Raji (cell line): Measurements from ENCODE around the gene EHBP1.

Experiments
- POLR2A ChIP-seq: IDR thresholded peaks from 2 replicates; pipeline ENCODE4 v1.6.1; 2011; ENCODE audit warnings: low read depth, low read length, control low read depth; ENCODE audit not compliant: insufficient read depth

The EHBP1 gene

DNA sequence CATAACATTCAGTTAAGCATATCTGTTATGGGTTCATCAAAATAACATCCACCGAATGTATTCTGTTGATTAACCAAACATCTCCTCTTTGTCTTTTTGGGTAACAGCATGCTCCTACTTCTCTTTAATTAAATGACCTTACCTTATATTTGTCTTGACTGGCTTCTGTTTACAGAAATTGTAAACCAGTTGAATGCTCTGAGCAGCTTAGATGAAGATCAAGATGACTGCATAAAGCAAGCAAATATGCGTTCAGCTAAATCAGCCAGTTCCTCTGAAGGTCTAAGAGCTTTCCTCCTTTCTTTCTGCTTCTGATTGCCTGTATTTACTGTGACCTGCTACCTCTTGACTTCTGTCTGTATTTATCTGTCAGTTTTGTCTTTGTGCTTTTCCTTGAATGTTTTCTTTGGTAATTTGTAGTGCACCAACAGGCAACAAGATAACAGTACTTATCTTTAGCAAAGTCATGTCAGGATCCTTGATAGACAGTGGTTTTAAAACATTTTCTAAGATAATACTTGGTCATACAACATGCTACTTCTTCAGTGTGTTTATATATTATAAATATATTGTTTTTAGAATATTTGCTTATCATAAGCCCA, 152.8 kb downstream of the EHBP1 start:
- no peak for TF ChIP-seq POLR2A

DNA sequence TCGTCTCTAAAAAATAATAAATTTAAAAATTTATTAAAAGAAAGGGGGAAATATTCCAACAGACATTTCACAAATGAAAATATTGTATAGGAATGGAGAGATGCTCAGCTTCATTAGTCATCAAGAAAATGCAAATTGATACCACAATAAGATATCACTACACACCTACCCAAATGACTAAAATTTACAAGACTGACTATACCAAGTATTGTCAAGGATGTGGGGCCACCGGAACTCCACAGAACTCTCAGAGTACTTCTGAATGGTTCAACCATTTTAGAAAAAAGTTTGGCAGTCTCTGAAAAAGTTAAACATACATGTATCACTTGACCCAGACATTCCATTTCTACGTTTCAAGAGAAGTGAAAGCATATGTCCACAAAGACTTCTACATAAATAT, 163.4 kb downstream of the EHBP1 start:
- TF ChIP-seq POLR2A, result no peak

DNA sequence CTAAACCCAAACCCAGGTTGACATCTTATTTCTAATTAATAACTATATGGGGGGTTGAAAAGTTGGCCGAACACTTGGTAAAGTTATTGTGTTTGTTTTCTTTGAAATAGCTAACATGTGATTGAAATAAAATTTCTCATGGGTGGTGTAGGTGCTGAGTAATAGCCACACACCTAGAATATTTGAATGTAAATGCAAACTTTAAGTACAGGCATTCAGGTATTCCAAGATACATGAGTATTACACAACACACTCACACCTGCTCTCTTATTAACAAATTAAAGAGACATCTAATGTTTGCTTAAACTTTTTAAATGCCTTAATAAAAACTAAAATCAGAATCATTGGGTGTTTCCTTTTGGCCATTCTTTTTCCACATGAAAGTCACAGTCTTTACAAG, 165.5 kb downstream of the EHBP1 start:
- no peak for TF ChIP-seq POLR2A

DNA sequence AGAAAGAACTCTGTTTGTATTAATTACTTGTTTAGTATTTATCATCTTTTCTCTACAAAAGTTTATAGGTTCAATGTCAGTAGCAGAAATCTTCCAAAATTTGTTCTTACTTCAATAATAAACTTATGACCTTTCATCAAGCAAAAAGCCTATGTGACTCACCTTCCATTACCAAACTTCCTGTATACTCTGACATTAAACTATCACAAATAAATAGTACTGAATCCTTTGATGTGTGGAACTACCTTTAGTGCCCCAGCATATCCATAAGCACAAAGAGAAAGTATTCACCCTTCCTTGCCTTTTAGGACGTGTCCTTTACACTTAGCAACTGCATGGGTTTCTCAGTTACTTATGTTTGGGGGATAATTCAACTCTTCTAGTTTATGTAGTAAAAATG, 166.0 kb downstream of the EHBP1 start:
- no peak for TF ChIP-seq POLR2A

DNA sequence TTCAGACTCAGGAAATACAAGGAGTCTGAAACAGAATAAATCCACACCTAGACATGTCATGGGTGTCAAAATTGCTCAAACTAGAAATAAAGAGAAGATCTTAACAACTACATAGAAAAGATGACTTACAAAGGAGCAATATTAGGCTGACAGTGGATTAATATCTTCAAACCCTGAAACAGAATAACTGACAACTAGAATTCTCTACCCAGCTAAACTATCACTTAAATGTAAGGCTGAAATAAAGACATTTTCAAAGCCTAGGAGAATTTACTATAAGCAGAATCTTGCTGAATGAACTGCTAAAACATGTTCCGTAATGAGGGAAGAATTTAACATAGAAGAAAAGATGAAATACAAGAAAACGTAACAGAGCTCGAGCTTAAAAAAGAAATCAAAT, 168.1 kb downstream of the EHBP1 start:
- no peak for TF ChIP-seq POLR2A

DNA sequence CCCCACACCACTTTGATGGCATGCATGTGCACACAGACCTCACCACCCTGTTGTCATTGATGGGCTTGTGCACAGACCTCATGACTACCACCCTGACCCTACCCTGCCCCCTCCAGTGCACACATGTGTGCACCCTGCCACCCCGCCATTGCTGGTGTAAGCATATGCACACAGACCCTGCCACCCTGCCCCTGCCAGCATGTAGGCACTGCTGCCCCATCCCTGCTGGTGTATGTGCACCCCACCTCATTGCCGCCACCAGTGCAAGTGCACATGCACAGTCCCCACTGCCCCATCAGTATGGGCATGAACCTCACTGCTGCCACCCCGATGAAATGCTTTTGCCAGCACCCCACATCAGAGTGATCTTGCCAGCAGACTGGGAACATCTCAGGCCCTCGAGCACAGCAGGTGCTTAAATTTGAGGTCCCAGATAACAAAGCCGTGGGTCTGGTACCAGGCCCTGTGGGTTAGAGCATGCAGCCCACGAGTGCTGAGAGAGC, 169.4 kb downstream of the EHBP1 start:
- TF ChIP-seq POLR2A, result no peak

DNA sequence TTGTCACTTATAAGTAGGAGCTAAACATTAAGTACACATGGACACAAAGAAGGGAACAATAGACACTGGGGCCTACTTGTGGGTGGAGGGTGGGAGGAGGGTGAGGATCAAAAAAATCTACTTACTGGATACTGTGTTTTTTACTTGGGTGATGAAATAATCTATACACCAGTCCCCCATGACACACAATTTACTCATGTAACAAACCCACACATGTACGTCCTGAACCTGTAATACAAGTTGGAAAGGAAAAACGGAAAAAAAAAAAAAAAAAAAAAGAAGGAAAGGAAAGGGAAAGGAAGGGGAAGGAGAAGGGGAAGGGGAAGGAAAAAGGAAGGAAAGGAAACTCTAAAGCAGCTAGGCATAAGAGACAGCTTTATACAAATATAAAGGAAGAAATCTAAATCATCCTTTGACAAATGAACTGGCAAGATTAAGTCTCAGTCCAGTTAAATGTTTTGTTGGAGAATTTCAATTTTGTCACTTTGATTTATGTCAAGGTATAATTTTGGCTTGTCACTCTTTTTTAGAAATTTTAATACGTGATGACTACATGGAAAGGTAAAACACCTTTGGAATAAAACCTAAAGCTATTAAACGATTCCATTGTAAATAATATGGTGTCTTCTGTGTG, 175.8 kb downstream of the EHBP1 start:
- TF ChIP-seq POLR2A, result no peak

DNA sequence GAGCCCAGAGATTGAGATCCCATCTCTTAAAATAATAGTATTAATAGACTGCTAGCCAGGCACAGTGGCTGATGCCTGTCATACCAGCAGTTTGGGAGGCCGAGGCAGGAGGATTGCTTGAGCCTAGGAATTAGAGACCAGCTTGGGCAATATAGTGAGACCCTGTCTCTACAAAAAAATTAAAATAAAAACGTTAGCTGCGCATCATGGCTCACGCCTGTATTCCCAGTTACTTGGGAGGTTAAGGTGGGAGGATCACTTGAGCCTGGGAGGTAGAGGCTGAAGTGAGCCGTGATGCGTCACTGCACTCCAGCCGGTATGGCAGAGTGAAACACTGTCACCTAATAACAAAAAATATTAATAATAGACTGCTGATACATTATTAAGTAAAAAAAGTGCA, 178.1 kb downstream of the EHBP1 start:
- no peak for TF ChIP-seq POLR2A

DNA sequence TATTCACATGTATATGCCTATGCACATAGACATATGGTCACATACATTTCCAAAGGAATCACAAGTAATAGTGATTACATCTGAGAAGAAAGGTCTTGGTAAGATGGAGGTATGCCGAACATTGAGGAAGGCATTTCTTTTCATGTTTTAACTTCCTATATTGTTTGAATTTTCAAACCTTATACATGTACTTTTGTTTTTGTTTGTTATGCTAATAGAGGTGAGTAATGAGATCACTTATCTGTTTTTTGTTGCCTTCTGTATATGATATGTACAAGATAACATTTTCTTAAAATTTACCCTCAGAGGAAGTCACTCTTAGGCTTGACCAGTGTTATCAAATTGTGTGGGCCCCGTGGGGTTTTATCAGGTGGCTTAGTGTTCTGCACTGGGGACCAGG, 178.6 kb downstream of the EHBP1 start:
- TF ChIP-seq POLR2A, result no peak

DNA sequence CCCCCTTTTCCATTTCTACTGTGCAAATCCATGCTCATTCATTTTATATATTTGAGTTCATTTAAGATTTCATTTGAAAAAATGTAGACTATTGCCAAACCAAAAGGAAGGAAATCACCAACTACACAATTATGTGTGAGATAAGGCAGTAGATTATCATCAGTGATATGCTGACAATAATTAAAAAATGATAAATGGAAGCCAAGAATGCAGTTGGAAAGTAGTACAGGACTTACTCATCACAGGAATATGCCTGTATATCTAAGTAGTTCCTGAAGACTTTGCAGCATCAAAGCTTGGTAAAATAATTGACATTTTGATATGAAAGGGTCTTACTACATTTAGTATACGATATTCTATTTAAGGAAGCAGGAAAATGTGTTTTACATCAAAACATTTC, 179.0 kb downstream of the EHBP1 start:
- no peak for TF ChIP-seq POLR2A

DNA sequence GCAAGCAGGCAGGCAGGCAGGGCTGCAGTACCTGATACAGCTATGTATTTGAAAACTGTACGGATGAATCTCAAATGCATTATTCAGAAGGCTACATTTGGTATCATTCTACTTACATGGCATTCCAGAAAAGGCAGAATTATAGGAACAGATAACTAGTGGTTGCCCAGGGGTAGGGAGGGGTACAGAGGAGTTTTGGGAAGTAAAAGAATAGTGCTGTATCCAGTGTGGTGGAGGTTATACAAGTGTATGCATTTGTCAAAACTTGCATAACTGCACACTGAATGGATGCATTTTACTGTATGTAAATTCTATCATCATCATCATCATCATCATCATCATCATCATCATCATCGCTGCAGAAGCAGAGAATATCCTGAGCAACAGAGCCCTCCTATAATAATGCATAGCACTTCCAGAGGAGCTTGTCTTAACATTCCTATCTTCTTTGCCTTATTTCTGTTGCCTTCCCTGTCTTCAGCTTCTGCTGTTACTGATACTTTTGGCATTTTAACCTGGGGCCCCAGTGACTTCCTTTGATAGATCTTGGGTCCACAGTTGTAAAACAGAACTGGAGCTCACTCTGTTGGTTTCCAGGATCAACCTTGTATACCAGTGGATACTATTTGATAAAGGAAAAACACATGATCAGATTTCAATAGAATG, 189.6 kb downstream of the EHBP1 start:
- no peak for TF ChIP-seq POLR2A

DNA sequence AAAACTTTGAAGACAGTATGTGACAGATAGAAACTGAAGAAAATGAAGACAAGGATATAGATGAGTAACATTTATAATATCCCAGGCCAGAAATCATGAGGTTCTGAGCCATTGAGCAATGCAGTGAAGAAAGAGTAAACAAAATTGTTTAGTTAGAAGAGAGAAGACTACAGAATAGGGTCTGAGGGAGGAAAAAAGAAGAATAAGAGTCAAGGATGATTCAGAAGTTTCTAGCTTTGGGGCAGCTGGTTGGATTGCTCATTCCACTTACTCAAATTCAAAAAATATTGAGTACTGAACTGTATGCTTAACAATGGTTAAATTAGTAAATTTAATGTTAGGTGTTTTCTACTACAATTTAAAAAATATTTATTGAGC, 190.1 kb downstream of the EHBP1 start:
- TF ChIP-seq POLR2A, result no peak

DNA sequence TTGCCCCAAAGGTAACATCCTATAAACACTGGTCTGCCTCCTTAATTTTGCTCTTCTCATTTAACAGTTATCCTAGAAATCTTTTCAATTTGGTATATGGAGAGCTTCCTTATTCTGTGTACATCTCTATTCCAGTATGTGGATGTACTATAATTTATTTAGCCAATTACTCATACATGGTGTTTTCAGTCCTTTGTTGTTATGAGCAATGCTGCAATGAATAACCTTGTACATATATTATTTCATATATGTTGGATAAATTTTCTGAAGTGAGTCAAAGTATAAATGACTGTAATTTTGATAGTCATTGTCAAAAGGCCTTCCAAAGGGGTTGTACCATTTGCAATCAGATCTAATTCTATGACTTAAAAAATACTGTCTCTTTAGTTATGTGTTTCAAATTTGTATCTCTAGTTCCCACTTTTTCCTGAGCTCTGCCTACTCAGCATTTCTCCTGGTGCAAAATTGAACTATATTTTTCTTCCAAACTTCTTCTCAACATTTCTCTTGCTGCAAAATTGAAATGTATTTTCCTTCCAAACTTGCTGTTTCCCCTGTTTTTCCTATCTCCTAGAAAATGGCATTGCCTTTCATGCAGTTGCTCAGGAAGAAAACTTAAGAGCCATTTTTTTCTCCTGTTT, 191.8 kb downstream of the EHBP1 start:
- TF ChIP-seq POLR2A, result no peak

DNA sequence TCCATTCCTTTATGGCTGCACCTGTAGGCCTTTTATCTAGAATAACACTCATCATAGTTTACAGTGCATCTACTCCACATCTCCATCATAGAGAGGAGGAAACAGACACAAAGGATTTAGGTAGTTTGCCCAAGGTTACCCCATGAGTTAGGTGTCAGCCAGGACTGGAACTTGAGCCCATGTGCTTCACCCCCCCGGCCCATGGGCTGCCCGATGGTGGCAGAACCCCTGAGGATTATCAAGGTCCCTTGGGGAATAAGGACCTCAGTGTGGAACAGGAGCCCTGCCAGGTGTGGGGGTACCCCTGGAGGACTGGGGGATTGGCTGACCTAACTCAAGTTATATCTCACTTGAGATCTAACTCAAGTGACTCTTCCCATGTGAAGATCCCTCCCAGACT, 198.8 kb downstream of the EHBP1 start:
- no peak for TF ChIP-seq POLR2A

DNA sequence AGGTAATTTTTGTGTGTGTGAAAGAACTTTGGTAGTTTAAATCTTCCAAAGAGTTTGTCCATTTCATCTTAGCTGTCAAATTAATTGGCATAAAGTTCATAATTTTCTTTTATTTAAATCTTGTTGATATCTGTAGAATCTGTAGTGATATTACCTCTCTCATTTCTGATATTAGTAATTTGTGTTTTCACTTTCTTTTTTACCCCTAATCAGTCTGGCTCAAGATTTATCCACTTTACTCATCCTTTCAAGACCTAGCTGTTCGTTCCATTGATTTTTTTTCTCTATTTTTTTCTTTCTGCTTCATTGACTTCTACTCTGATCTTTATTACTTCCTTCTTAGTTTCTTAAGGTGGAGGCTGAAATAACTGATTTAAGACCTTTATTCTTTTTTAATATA, 202.6 kb downstream of the EHBP1 start:
- TF ChIP-seq POLR2A, result no peak

DNA sequence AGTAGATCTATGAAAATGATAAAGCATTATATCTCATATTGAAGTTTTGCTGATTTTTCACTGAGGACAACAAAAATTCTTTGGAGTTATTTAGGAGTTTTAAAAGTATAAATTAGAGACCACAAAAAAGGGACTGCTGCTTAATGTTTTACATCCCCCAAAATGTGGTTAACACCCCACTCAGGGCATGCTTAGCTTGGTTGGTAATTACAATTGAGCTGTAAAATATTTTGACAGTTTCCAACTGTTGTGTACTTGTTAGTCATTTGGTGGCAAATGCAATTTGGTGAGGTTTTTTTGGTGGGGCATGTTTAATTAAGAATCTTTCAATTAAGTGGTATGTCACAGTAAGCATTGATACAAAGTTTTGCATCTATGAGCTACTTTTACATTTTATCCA, 207.8 kb downstream of the EHBP1 start:
- no peak for TF ChIP-seq POLR2A

DNA sequence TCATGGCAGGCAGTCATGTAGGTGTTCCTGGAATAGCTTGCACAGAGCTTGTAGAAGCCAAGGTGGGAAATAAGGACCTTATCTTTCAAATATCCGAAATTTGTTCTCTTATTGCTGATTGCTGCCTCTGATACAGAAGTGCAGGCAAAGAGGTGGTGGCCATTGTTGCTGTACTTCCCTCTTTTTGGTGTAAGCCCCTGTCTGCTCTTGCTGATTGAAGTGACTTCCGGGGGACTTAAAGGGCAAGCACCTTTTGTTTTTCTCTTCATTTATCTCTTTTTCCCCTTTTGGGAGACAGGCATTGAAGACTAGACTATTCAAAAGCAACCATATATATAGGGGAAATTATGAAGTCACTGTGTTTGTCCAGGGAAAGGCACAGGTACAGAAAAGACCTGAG, 213.5 kb downstream of the EHBP1 start:
- TF ChIP-seq POLR2A, result no peak

DNA sequence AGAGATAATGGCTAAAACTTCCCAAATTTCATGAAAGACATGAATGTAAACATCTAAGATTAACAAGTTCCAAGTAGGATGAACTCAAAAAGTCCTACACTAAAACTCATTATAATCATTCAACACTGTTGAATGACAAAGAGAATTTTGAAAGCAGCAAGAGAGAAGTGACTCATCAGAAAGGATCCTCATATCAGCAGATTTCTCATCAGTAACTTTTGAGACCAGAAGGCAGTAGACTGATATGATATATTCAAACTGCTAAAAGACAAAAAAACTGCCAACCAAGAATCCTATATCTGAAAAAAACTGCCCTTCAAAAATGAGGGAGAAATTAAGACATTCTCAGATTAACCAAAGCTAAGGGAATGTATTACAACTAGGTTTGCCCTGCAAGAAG, 214.6 kb downstream of the EHBP1 start:
- TF ChIP-seq POLR2A, result no peak
